CD4-positive, alpha-beta T cell (primary cell): ENCODE results near the gene REC114. TPM values are rescaled to one million over a fixed set of nuclear protein-coding genes. Genes with fewer than 3 reads are reported as not detected.

Experiments
- ATAC-seq: fragments of 200-7000 bp; cut with Tn5 transposase; one replicate; pipeline ENCODE4 v1.10.0; 2022; ENCODE audit warnings: mild to moderate bottlenecking; ENCODE audit not compliant: poor library complexity
- CTCF ChIA-PET: fragments of 350-600 bp; sonication (Branson Sonifier 250); formaldehyde crosslinking; loops from one replicate; lab custom pipeline; 2021; ENCODE audit warnings: antibody characterized with exemption, inconsistent platforms; lab: Charles Lee
- POLR2A ChIA-PET: fragments of 350-600 bp; sonication (Branson Sonifier 250); formaldehyde crosslinking; loops from one replicate; lab custom pipeline; 2021; ENCODE audit warnings: antibody characterized with exemption, inconsistent platforms; lab: Charles Lee
- DNase-seq, 14 experiments: peaks; one replicate each; pipeline ENCODE4 v3.0.0-alpha.2; 2013 to 2020; ENCODE audit warnings: mixed read lengths in 2 of 14
- H3K27ac ChIP-seq, 2 donors: one replicate each; pipeline versions ENCODE4 v1.5.1 to v1.7.0; 2013; ENCODE audit warnings: low read length in 2 of 2, low read depth in 1 of 2, mild to moderate bottlenecking in 1 of 2
- H3K27me3 ChIP-seq, 2 experiments: 1 replicate in 1 of 2; 2 replicates in 1 of 2; pipeline versions ENCODE4 v1.6.1 to v1.7.0; 2013; ENCODE audit warnings: low read length in 2 of 2, control low read depth in 1 of 2, mild to moderate bottlenecking in 1 of 2, moderate library complexity in 1 of 2; ENCODE audit not compliant: insufficient read depth in 2 of 2, control insufficient read depth in 1 of 2
- H3K36me3 ChIP-seq: one replicate; pipeline ENCODE4 v1.6.1; 2013; ENCODE audit warnings: low read length, control low read depth; ENCODE audit not compliant: insufficient read depth
- H3K4me1 ChIP-seq: one replicate; pipeline ENCODE4 v1.6.1; 2013; ENCODE audit warnings: low read length, control low read depth; ENCODE audit not compliant: insufficient read depth
- H3K4me3 ChIP-seq: one replicate; pipeline ENCODE4 v1.5.1; 2013; ENCODE audit warnings: mild to moderate bottlenecking, low read length, moderate library complexity
- H3K9me3 ChIP-seq, 2 experiments: 1 replicate in 1 of 2; 2 replicates in 1 of 2; pipeline versions ENCODE4 v1.6.1 to v1.7.0; 2013; ENCODE audit warnings: low read length in 2 of 2, mild to moderate bottlenecking in 2 of 2, control low read depth in 1 of 2, moderate library complexity in 1 of 2; ENCODE audit not compliant: control insufficient read depth in 1 of 2, insufficient read depth in 1 of 2
- H3K27ac Mint-ChIP-seq: one replicate; pipeline ENCODE4 v1.8.0; 2020; ENCODE audit warnings: mixed read lengths
- H3K27me3 Mint-ChIP-seq: one replicate; pipeline ENCODE4 v1.8.0; 2021; ENCODE audit warnings: mixed read lengths
- H3K36me3 Mint-ChIP-seq: one replicate; pipeline ENCODE4 v1.8.0; 2021; ENCODE audit warnings: low read depth, mixed read lengths
- H3K4me1 Mint-ChIP-seq: one replicate; pipeline ENCODE4 v1.8.0; 2021; ENCODE audit warnings: low read depth, mixed read lengths
- H3K4me3 Mint-ChIP-seq: one replicate; pipeline ENCODE4 v1.8.0; 2020; ENCODE audit warnings: mild to moderate bottlenecking, mixed read lengths
- H3K9me3 Mint-ChIP-seq: one replicate; pipeline ENCODE4 v1.8.0; 2020; ENCODE audit warnings: mixed read lengths
- intact Hi-C, 2 experiments: fragments of 100-400 bp; cut with DNase I in 1 of 2; cut with micrococcal nuclease in 1 of 2; formaldehyde crosslinking; loops; one replicate each; pipeline versions ENCODE4 v1.15.1 to v1.9.0; 2023 to 2025; cut with DNase I, micrococcal nuclease
- total RNA-seq, 174 experiments: library from RNA in 2 of 174; stranded (reverse) in 2 of 174; gene quantifications; one replicate each; pipeline ENCODE4 v1.2.3 and lab custom pipeline; 2021 to 2026
- TF ChIP-seq, protein P1 (sequence below): fragments of 200-600 bp; IDR thresholded peaks from one replicate; pipeline ENCODE4 v1.8.0; 2022; ENCODE audit warnings: antibody characterized with exemption, mild to moderate bottlenecking

Gene REC114
- total RNA-seq, 2 experiments from 2014 or later = not detected

DNA sequence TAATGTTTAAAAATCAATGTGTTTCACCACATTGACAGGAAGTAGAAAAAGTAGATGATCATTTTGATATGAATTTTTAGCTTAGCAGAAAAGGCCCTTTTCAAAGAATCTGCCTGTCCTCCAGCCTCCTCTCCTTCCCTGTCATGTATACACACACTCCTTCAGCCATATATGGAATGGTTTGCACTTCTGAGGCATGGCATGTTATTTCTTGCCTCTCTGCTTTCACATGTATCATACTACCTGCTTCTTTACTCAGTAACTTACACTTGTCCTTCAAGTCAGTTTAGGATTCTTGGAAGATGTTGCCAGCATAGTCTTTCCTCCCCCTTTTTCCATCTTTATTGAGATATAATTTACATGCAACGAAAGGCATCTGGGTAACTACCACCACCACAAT, 79.0 kb downstream of the REC114 start:
- Mint-ChIP-seq H3K9me3 (no peaks in the 10 kb centered on the region), H3K27ac (no peak overlapping the region), H3K4me1 (no peaks in the 10 kb centered on the region), H3K4me3 (no peak overlapping the region), H3K27me3 (peaks cover 13% of the 10 kb centered on the region), H3K36me3 (no peaks in the 10 kb centered on the region)
- intact Hi-C loops = no loop called here
- no peaks in the 10 kb centered on the region for H3K27me3 ChIP-seq
- H3K27ac ChIP-seq = no peak overlapping the region
- POLR2A ChIA-PET = no interaction called here
- H3K36me3 ChIP-seq = no peaks in the 10 kb centered on the region
- TF ChIP-seq, protein P1, sequence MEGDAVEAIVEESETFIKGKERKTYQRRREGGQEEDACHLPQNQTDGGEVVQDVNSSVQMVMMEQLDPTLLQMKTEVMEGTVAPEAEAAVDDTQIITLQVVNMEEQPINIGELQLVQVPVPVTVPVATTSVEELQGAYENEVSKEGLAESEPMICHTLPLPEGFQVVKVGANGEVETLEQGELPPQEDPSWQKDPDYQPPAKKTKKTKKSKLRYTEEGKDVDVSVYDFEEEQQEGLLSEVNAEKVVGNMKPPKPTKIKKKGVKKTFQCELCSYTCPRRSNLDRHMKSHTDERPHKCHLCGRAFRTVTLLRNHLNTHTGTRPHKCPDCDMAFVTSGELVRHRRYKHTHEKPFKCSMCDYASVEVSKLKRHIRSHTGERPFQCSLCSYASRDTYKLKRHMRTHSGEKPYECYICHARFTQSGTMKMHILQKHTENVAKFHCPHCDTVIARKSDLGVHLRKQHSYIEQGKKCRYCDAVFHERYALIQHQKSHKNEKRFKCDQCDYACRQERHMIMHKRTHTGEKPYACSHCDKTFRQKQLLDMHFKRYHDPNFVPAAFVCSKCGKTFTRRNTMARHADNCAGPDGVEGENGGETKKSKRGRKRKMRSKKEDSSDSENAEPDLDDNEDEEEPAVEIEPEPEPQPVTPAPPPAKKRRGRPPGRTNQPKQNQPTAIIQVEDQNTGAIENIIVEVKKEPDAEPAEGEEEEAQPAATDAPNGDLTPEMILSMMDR = no peak
- ATAC-seq = no peak
- DNase-seq = no peak
- no peak overlapping the region for H3K4me3 ChIP-seq
- no peaks in the 10 kb centered on the region for H3K4me1 ChIP-seq
- H3K9me3 ChIP-seq = no peaks in the 10 kb centered on the region
- CTCF ChIA-PET = no interaction called here

DNA sequence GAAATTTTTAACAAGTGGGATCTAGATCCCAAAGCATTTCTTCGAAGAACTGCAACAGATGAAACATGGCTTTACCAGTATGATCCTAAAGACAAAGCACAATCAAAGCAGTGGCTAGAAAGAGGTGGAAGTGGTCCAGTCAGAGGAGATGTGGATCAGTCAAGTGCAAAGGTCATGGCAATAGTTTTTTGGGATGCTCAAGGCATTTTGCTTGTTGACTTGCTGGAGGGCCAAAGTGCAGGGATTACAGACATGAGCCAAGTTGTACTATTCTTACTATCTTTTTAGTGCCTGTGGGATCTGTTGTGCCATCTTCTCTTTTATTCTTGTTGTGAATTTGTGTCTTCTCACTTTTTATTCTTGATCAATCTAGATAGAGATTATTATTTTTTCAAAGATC, 82.0 kb downstream of the REC114 start:
- Histone ChIP-seq H3K4me1 (no peaks in the 10 kb centered on the region), H3K4me3 (no peak overlapping the region), H3K9me3 (no peaks in the 10 kb centered on the region), H3K27ac (no peak overlapping the region), H3K36me3 (no peaks in the 10 kb centered on the region), H3K27me3 (no peaks in the 10 kb centered on the region)
- ChIA-PET CTCF (no interaction called here), POLR2A (no interaction called here)
- Mint-ChIP-seq H3K36me3 (no peaks in the 10 kb centered on the region), H3K9me3 (no peaks in the 10 kb centered on the region), H3K27me3 (peaks cover 8% of the 10 kb centered on the region), H3K4me3 (no peak overlapping the region), H3K4me1 (no peaks in the 10 kb centered on the region), H3K27ac (no peak overlapping the region)
- TF ChIP-seq, protein P1 = no peak
- no peak for ATAC-seq
- intact Hi-C loops = no loop called here
- no peak for DNase-seq

DNA sequence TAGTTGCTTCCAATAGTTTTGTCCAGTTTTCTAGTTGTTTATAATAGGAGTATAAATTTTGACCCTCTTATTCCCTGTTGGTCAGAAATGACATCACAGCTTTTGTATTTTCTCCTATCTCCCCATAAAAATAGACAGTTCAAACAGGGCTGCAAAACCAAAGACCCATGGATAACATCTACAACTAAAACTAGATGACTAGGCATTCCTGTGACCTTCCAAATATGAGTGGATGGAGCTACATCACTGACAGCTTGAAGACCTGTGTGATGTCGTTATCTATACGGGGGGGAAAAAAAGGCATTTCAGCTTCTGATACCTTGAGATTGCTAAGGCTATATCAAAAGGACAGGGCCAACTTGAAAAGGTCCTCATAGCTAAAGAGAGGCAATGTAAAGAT, 84.6 kb downstream of the REC114 start:
- Mint-ChIP-seq H3K27ac (no peak overlapping the region), H3K4me3 (no peak overlapping the region), H3K4me1 (no peaks in the 10 kb centered on the region)

More for the DNA sequence above, 84.6 kb downstream of the REC114 start:
- Histone ChIP-seq H3K27ac (no peak overlapping the region), H3K4me3 (no peak overlapping the region), H3K4me1 (no peaks in the 10 kb centered on the region), H3K27me3 (no peaks in the 10 kb centered on the region), H3K9me3 (no peaks in the 10 kb centered on the region), H3K36me3 (no peaks in the 10 kb centered on the region)
- no peaks in the 10 kb centered on the region for H3K36me3 Mint-ChIP-seq
- CTCF ChIA-PET = no interaction called here
- TF ChIP-seq, protein P1 = no peak
- H3K9me3 Mint-ChIP-seq = no peaks in the 10 kb centered on the region
- DNase-seq (no peak), ATAC-seq (no peak)
- H3K27me3 Mint-ChIP-seq = peaks cover 8% of the 10 kb centered on the region
- intact Hi-C loops = no loop called here
- POLR2A ChIA-PET = no interaction called here
